GM18858 (cell line): ENCODE measurements around the gene CTDSPL.

Source experiments
- ATAC-seq: cut with Tn5 transposase; IDR thresholded peaks from one replicate; pipeline ENCODE4 v1.9.1; 2021; ENCODE audit not compliant: unreplicated experiment

CTDSPL gene

GRCh38 chr3:37888421-37888820 lies 26.7 kb downstream of the CTDSPL start:
- ATAC-seq, result no peak

DNA sequence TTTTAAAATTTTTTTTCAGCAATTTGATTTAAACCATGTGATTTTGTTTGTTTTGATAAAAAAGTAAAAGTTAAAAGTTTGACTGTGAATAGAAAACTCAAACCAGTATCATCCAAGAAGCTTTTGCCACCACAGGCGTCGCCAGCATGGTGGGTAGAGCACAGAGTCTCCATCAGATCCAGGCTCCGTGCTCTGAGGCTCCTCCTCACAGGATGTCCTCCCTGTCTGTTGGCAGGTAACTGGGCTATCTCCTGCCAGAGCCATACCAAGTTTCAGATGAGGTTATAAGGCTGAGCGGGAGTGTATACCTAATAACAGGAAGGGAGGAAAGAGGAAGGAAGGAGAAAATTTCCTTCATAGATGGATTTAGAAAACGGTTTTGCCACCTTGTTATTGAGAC lies 28.8 kb downstream of the CTDSPL start:
- ATAC-seq, result no peak

GRCh38 chr3:37891227-37891626 lies 29.5 kb downstream of the CTDSPL start:
- ATAC-seq, result no peak

GRCh38 chr3:37892927-37893600 lies 31.4 kb downstream of the CTDSPL start:
- ATAC-seq, result no peak

DNA sequence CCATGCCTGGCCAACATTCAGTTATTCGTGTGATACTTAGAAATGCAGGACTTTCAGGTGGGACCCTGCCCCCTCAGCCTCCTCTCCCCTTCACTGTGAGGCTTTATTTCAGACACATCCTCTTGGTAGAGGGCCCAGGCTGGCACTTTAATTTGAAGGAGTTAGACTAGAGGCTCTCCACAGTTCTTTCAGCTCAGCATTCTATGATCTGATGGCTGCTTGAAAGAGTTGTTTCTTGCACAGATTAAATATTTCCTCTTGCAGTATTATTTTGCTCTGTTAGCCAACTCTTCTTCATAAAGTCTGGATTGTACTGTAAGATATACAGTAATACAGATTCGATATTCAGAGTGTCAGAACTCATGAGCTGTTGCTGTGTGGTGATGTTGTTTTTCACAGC lies 35.1 kb downstream of the CTDSPL start:
- ATAC-seq, result no peak

DNA sequence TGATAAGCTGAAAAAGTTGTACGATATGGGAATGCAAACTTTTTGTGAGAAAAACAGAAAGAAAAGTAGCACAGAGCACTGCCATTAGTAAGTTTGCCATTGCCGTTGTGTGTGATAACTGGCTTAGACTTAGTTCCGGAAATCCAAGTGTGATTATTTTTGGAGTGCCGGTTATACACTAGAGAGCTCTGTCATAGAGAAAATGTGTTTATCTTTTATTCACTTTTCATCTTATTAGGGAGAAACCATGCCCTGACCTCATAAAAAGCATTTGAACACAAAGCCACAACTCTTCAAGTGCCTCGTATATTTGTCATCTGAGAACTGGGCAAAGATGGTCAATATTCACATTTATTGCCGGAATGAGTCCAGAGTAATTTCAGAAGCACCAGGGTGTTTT lies 36.1 kb downstream of the CTDSPL start:
- ATAC-seq, result no peak

DNA sequence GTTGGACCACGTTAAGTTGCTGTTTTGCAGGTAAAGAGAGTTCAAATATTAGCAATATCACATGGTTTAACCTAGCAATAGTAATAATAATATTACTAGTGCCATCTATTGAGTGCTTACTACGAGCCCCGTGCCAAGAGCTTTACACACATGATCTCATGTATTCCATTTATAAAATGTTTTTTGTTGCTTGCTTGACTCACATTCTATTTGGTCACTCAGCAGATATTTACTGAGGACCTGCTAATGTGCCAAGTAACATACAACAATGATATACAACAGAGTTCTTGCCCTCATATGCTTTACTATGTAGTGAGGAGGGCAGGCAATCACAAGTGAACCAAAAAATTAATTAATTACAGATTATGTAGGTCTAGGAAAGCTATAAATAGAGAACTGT lies 36.7 kb downstream of the CTDSPL start:
- ATAC-seq, result no peak

DNA sequence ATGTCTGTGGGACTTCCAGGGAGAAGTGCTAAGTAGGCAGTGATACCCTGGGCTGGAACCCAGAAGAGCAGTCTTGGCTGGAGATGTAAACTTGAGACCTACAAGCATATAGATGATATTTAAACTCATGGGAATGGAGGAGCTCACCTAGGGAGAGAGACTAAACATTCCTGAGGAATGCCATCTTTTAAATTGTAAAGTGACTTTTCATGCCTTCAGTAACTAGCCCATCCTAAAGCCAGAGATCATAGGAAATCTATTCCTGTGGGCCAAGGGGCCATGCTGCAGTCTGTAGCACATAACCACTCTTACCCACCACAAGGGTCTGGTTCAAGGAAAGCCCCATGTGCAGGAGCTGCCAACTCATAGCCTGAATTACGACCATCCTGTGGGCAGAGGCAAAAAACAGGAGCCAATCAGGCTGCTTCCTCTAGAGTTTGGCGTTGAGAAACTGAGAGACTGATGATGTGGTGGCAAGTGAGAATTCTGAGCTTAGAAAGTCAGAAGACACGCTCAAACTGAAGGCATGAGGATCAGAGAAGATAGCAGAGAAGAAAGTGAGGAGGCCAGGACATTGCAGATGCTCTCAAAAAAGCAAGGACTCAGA lies 37.5 kb downstream of the CTDSPL start:
- ATAC-seq, result no peak

DNA sequence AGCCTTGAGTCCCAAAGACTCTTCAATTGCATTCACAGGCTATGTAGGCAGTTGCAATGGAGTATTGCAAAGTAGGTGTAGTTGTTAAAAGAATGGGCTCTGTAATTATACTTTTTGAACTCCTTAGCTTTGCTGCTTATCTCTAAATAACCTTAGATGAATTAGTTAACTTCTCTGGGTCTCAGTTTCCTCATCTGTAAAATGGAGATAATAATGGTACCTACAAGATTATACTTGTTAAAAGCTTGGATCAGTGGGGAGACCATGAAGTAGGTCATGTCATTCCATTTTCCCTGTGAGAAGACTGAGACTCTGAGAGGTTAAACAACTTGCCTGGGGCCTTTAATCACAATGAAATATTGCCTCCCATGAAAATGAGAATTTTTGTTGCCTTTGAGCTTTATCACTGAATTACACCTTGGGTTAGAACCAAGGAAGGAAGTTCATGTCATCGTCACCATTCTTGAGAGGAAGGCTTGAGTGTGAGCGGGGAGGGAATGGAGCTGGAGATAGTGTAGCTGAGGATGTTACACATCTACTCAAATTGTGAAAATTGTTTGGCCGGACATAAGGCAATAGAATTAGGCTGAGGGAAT lies 38.1 kb downstream of the CTDSPL start:
- ATAC-seq, result no peak

GRCh38 chr3:37901721-37902120 lies 40.0 kb downstream of the CTDSPL start:
- no peak for ATAC-seq

- ATAC-seq, result no peak
Observed at GRCh38 chr3:37902674-37903073, 41.0 kb downstream of the CTDSPL start.

DNA sequence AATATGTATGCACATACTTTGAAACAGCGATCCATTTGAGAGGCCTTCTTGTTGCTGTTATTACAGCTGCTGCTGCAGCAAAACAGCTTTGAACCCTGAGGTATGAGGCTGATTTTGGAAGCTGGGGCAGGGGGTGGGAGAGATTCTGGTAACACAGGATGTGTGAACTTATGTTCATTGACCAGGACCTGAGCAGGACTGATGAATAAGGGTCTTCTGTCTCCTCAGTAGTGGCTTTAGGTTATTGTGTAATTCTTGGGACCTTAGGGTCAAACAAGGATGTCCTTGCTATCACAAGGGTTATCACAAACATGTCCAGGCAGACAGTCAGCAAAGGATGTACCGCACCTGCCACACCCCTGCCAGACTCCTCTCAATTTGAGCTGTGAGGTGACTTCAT lies 41.6 kb downstream of the CTDSPL start:
- no peak for ATAC-seq

- no peak for ATAC-seq
Observed at GRCh38 chr3:37903734-37904133, 42.1 kb downstream of the CTDSPL start.

DNA sequence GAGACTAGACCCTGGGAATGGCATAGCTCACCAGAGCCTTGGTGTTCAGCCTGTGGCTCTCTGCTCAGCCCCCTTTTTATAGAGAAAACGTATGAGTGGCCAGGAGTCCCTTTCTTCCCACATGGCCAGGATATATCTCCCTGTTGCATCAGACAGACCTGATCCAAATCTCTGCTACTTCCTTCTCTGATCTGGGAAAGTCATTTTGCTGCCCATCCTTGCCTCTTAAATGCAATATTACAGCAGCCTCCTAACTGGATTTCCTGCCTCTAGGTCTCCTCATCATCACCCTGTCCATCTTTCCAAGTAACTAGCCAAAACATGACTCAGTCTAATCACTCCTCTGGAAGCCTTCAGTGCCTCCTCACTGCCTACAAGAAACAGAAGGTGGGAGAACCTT lies 42.9 kb downstream of the CTDSPL start:
- no peak for ATAC-seq

GRCh38 chr3:37905346-37905745 lies 43.7 kb downstream of the CTDSPL start:
- ATAC-seq, result no peak

GRCh38 chr3:37905987-37906674 lies 44.5 kb downstream of the CTDSPL start:
- no peak for ATAC-seq

GRCh38 chr3:37906734-37907282 lies 45.1 kb downstream of the CTDSPL start:
- no peak for ATAC-seq

DNA sequence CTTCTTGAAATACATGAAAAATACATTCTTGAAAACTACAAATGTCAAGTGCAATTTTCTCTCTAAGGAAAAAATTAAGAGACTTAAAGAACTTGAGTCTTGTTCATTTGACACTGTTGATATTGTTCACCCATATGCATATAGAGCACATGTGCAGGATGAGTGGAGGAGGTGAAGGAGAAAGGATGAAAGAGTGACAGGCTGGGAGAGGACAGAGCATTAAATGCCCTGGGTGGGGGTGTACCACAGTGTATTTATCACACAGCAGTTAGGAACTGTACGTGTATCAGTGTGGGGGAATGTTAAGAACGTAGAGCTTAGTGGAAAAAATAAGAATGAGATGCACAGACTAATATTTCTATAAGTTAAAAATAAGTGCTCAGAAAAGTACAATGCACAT lies 45.7 kb downstream of the CTDSPL start:
- ATAC-seq, result no peak

GRCh38 chr3:37907906-37908305 lies 46.2 kb downstream of the CTDSPL start:
- ATAC-seq, result peak; percentile 94

- ATAC-seq, result no peak
Observed at GRCh38 chr3:37909067-37909911, 47.6 kb downstream of the CTDSPL start.
